GM18951 (cell line): Measurements from ENCODE around the gene SESTD1.
"Not testable (repeated sequence)": the region's sequence is repeated elsewhere in the genome, so short reads cannot be mapped to it uniquely, and the experiment has no call there.

Experiments used
- POLR2A ChIP-seq: IDR thresholded peaks from 4 replicates; pipeline ENCODE4 v1.6.1; 2011; ENCODE audit warnings: mild to moderate bottlenecking; ENCODE audit not compliant: insufficient read length, insufficient read depth; ENCODE audit errors: extremely low read depth
- in situ Hi-C: fragments of 300-500 bp; cut with MboI; formaldehyde crosslinking; loops from one replicate; pipeline ENCODE4 v1.12.0; 2022; ENCODE audit warnings: low sequenced_read_pairs, mixed read lengths, inconsistent platforms; ENCODE audit not compliant: unreplicated experiment

SESTD1 gene

DNA sequence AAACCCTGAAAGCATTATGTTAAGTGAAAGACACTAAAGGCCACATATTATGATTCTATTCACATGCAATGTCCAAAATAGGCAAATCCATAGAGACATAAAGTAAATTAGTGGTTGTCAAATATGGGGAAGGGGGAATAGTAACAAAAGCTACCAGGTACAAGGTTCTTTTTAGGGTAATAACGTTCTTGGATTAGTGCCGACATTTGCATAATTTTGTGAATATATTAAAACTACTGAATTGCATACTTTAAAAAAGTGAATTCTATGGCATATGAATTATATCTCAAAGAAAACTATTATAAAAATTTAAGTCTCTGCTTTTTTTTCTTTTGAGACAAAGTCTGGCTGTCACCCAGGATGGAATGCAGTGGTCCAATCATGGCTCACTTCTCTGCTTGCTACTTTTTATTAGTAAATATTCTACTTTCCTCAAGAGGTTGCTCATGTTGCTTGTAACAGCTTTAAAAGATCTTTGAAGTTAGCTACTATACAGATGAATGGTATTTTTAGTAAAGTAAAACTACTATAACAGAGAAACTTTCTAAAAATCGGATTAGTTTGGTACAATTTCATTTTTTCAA is 2.5 kb downstream of the SESTD1 start:
- no peak for TF ChIP-seq POLR2A
- in situ Hi-C loops = no loop called here

GRCh38 chr2:179261151-179261825 is 3.3 kb downstream of the SESTD1 start:
- no peak for TF ChIP-seq POLR2A
- in situ Hi-C loops = no loop called here

DNA sequence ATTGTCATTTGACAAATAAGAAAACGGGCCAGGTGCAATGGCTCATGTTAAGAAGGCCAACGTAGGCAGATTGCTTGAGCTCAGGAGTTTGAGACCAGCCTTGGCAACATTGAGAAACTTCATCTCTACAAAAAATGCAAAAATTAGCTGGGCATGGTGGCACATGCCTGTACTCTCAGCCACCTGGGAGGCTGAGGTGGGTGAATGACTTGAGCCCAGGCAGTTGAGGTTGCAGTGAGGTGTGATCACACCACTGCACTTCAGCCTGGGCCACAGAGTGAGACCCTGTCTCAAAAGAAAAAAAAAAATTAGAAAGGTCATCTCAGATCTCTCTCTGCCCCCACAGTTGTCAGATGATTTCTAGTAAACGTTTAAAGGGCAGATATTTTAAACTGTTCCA is 4.4 kb downstream of the SESTD1 start:
- in situ Hi-C loops = no loop called here
- TF ChIP-seq POLR2A = no peak

DNA sequence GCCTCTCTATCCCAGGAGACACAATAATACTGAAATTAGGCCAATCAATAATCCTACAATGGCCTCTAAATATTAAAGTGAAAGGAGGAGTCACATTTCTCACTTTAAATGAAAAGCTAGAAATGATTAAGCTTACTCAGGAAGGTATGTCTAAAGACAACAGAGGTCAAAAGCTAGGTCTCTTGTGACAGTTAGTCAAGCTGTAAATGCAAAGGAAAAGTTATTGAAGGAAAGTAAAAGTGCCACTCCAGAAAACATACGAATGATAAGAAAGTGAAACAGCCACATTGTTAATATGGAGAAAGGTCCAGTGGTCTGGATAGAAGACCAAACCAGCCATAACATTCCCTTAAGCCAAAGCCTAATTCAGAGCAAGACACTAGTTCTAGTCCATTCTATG is 9.5 kb downstream of the SESTD1 start:
- in situ Hi-C loops = no loop called here
- no peak for TF ChIP-seq POLR2A

DNA sequence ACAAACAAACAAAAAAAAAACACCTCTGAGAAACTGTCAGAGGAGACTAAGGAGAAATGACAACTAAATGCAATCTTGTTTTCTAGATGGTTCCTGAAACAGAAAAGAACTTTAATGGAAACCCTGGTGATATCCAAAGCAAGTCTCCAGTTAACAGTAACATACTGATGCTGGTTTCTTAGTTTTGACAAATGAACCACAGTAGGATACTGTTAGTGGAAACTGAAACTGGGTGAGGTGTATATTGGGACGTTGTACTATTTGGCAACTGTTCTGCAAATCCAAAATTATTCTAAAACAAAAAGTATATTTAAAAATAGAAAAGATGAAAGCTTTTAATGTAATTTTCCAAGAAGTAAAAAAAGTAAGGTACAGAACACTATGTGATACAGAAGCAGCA is 11.4 kb downstream of the SESTD1 start:
- in situ Hi-C loops = no loop called here

DNA sequence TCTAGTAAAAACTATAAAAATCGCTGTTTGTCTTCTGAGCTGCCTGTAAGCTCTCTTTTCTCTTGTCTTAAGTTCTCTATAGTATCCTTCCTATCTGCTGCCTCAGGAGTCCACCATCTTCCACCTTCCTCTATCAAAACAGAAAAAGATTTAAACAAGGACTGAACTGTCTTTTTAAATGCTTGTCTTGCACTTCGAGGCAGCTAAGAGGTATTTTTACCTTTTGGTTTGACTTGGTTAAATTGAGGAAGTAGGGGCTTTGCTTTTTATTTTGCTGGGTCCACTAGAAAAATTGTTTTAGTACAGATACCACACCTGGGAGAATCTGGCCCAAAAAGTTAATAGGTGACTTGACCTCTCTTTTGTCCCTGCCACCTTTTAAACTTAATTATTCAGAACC is 12.2 kb downstream of the SESTD1 start:
- in situ Hi-C loops = no loop called here
- no peak for TF ChIP-seq POLR2A

More for the DNA sequence above, 11.4 kb downstream of the SESTD1 start:
- no peak for TF ChIP-seq POLR2A

GRCh38 chr2:179251870-179252269 is 12.8 kb downstream of the SESTD1 start:
- in situ Hi-C loops = no loop called here
- TF ChIP-seq POLR2A = no peak

DNA sequence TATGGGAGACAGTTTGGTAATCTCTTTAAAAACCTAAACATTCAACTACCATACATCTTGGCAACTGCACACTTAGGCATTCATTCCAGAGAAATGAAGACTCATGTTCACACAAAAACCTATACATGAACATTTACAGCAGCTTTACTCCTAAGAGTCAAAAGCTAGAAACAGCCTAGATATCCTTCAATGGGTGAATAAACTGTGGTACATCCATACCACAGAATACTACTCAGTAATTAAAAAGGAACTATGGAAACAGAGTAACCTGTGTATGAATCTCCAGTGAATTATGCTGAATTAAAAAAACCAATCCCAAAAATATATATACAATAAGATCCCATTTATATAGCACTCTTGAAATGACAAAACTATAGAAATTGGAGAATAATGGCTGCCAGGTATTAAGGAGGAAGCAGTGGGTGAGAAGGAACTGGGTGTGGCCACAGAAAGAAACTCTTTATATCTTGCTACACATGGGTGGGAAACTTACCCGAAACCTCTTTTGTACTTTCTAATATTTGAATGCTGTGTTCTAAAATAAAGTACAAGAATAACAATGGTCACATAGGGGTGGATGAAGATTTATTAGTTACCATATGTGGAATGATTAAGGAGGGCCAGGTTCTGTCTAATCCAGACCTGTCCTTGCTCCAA is 13.7 kb downstream of the SESTD1 start:
- TF ChIP-seq POLR2A = no peak
- in situ Hi-C loops = no loop called here

DNA sequence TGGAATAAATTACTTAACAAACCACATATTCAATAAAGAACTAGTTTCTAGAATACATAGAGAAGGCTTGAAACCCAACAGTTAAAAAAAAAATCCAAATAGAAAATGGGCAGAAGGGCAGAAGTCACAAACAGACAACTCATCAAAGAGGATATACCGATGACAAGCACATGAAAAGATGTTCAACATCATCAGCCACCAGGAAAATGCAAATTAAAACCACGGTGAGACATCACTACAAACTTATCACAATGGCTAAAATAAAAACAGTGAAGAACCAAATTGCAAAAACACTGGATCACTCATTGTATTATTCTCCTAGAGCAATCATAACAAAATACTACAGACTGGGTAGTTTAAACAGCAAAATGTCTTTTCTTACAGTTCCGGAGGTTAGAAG is 14.5 kb downstream of the SESTD1 start:
- TF ChIP-seq POLR2A = no peak
- in situ Hi-C loops = no loop called here

DNA sequence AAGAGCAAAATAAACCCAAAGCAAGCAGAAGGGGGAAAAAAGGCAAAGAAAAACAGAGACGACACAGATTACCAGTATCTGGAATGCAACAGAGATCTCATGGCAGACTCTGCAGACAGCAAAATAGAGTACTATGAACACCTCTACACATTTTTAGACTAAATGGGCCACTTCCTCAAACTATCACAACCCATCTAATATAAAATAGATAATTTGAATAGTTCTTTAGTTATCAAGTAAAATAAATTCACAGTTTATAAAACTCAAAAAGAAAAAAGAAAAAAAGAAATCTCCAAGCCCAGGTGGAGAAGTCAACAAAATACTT is 16.6 kb downstream of the SESTD1 start:
- in situ Hi-C loops = no loop called here

DNA sequence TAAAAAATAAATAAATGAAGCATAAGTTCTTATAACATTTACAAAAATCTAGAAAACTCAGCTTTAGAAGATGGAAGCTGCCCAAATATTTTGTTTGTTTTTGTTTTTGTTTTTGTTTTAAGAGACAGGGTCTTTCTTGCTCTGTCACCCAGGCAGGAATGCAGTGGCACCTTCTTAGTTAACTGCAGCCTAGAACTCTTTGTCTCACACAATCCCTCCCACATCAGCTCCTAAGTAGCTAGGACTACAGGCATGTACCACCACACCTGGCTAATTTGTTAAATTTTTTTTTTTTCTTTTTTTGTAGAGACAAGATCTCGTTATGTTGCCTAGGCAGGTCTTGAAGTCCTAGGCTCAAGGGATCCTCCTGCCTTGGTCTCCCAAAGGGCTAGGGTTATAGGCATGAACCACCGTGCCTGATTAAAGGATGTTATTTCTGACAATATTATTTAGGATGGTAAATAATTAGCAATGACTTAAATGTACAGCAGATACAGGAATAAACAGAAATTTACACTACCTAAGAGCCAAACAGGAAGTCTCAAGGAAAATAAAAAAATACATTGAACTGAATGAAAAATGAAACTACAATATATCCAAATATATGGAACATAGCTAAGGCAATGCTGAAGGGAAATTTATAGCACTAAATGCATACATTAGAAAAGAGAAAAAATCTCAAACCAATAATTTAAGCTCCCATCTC is 17.2 kb downstream of the SESTD1 start:
- in situ Hi-C loops = no loop called here
- TF ChIP-seq POLR2A = no peak

More for the DNA sequence above, 16.6 kb downstream of the SESTD1 start:
- TF ChIP-seq POLR2A = no peak

DNA sequence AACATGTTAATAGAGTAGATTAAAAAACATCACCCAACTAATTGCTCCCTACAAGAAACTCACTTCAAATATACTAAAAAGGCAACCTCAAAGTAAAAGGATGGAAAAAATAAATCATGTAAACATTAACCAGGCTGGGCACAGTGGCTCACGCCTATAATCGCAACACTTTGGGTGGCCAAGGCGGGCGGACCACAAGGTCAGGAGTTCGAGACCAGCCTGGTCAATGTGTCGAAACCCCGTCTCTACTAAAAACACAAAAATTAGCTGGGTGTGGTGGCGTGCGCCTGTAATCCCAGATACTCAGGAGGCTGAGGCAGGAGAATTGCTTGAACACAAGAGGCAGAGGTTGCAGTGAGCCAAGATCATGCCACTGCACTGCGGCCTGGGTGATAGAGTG is 18.8 kb downstream of the SESTD1 start:
- in situ Hi-C loops = not testable (repeated sequence)

DNA sequence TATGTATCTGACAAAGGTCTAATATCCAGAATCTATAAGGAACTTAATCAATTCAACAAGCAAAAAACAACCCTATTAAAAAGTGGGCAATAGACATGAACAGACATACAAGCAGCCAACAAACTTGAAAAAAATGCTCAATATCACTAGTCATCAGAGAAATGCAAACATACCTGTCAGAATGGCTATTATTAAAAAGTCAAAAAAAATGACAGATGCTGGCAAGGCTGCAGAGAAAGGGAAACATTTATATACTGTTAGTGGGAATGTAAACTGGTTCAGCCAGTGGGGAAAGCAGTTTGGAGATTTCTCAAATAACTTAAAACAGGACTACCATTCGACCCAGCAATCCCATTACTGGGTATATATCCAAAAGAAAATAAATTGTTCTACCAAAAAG is 21.6 kb downstream of the SESTD1 start:
- in situ Hi-C loops = no loop called here
- TF ChIP-seq POLR2A = no peak
